A673 (cell line): ENCODE results near the gene POU3F3.

Experiments
- CTCF ChIP-seq: fragments of 300-800, 200-600 bp; sonication (generic); conservative IDR thresholded peaks from 2 replicates; pipeline ENCODE4 v1.5.1; 2017; ENCODE audit warnings: low read depth, mild to moderate bottlenecking, antibody characterized with exemption, low read length, moderate library complexity, mixed read lengths
- EZH2 ChIP-seq: fragments of 200-600 bp; sonication (generic); IDR thresholded peaks from 2 replicates; pipeline ENCODE4 v1.6.1; 2017; ENCODE audit warnings: borderline replicate concordance, low read depth, mild to moderate bottlenecking, mixed read lengths, antibody characterized with exemption, low read length; ENCODE audit not compliant: poor library complexity, severe bottlenecking

DNA sequence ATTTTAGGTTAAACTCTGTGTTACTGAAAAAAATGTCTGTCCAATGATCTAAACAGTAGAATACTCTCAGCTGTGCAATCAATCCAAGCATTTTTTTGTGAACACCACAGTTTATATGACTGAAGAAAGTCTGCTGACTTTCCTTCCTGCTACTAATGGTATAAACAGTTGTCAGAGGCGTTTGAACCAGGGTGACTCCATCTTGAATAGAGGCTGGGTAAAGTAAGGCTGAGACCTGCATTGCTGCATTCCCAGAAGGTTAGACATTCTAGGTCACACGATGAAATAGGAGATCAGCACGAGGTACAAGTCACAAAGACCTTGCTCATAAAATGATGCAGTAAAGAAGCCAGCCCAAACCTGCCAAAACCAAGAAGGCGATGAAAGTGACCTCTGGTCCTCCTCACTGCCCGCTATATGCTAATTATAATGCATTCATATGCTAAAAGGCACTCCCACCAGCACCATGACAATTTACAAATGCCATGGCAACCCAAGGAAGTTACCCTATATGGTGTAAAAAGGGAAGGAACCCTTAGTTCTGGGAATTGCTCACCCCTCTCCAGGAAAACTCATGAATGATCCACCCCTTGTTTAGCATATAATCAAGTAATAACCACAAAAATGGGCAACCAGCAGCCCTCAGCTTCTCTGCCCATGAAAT is 31.3 kb downstream of the POU3F3 start:
- TF ChIP-seq CTCF: no peak
- TF ChIP-seq EZH2: no peak
